Astrocyte of the spinal cord (primary cell): Measurements from ENCODE around the gene TSPAN12.
"Not testable (repeated sequence)": the region's sequence is repeated elsewhere in the genome, so short reads cannot be mapped to it uniquely, and the experiment has no call there.

Experiments used
- DNase-seq: peaks from one replicate; pipeline ENCODE4 v3.0.0; 2011; ENCODE audit warnings: low read depth, low spot score
- H3K4me3 ChIP-seq: 2 replicates; pipeline ENCODE4 v1.5.1; 2011; ENCODE audit warnings: low read depth, mild to moderate bottlenecking, low read length, moderate library complexity
- in situ Hi-C: cut with HindIII; loops from 2 replicates; pipeline ENCODE4 v1.10.0; 2017; ENCODE audit warnings: low sequenced_read_pairs
- TF ChIP-seq, protein P1 (sequence below): IDR thresholded peaks from 2 replicates; pipeline ENCODE4 v1.5.1; 2012; ENCODE audit warnings: low read depth, mild to moderate bottlenecking, low read length, inconsistent platforms

Gene TSPAN12

GRCh38 chr7:120857588-120858573 is at the start of gene TSPAN12:
TSS of gene TSPAN12 (minus strand) at chr7:120858144. CDS start at chr7:120856763, 1,381 bp downstream.
- peak within 1 kb of the TSS; percentile 67 for H3K4me3 ChIP-seq
- TF ChIP-seq, protein P1, sequence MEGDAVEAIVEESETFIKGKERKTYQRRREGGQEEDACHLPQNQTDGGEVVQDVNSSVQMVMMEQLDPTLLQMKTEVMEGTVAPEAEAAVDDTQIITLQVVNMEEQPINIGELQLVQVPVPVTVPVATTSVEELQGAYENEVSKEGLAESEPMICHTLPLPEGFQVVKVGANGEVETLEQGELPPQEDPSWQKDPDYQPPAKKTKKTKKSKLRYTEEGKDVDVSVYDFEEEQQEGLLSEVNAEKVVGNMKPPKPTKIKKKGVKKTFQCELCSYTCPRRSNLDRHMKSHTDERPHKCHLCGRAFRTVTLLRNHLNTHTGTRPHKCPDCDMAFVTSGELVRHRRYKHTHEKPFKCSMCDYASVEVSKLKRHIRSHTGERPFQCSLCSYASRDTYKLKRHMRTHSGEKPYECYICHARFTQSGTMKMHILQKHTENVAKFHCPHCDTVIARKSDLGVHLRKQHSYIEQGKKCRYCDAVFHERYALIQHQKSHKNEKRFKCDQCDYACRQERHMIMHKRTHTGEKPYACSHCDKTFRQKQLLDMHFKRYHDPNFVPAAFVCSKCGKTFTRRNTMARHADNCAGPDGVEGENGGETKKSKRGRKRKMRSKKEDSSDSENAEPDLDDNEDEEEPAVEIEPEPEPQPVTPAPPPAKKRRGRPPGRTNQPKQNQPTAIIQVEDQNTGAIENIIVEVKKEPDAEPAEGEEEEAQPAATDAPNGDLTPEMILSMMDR, result peak; percentile 62
- in situ Hi-C loops, result no loop called here
- DNase-seq, result peak; percentile 79

- in situ Hi-C loops, result no loop called here
- no peak for DNase-seq
- TF ChIP-seq, protein P1, result no peak
- no peak overlapping the region for H3K4me3 ChIP-seq
Measured at GRCh38 chr7:120898715-120899499, 41.0 kb upstream of the TSPAN12 start.

- H3K4me3 ChIP-seq, DNase-seq, in situ Hi-C loops: not testable (repeated sequence)
Measured at GRCh38 chr7:120895253-120895652, 37.3 kb upstream of the TSPAN12 start.

GRCh38 chr7:120885602-120886001 is 27.7 kb upstream of the TSPAN12 start:
- not testable (repeated sequence) for H3K4me3 ChIP-seq

GRCh38 chr7:120877701-120878100 is 19.8 kb upstream of the TSPAN12 start:
- no peak overlapping the region for H3K4me3 ChIP-seq
- in situ Hi-C loops, result no loop called here
- TF ChIP-seq, protein P1, result no peak
- DNase-seq, result no peak

More at GRCh38 chr7:120885602-120886001, 27.7 kb upstream of the TSPAN12 start:
- DNase-seq, in situ Hi-C loops: not testable (repeated sequence)

GRCh38 chr7:120876922-120877321 is 19.0 kb upstream of the TSPAN12 start:
- no peak for DNase-seq
- TF ChIP-seq, protein P1, result no peak
- H3K4me3 ChIP-seq, result no peak overlapping the region
- in situ Hi-C loops, result no loop called here

- DNase-seq, result no peak
- TF ChIP-seq, protein P1, result no peak
- in situ Hi-C loops, result no loop called here
- H3K4me3 ChIP-seq, result no peak overlapping the region
Measured at GRCh38 chr7:120874722-120875121, 16.8 kb upstream of the TSPAN12 start.
